HG02973 (cell line): ENCODE measurements around the gene ATXN1.

ENCODE experiments used
- ATAC-seq: cut with Tn5 transposase; IDR thresholded peaks from one replicate; pipeline ENCODE4 v1.9.1; 2021; ENCODE audit warnings: moderate library complexity; ENCODE audit not compliant: unreplicated experiment

The ATXN1 gene

DNA sequence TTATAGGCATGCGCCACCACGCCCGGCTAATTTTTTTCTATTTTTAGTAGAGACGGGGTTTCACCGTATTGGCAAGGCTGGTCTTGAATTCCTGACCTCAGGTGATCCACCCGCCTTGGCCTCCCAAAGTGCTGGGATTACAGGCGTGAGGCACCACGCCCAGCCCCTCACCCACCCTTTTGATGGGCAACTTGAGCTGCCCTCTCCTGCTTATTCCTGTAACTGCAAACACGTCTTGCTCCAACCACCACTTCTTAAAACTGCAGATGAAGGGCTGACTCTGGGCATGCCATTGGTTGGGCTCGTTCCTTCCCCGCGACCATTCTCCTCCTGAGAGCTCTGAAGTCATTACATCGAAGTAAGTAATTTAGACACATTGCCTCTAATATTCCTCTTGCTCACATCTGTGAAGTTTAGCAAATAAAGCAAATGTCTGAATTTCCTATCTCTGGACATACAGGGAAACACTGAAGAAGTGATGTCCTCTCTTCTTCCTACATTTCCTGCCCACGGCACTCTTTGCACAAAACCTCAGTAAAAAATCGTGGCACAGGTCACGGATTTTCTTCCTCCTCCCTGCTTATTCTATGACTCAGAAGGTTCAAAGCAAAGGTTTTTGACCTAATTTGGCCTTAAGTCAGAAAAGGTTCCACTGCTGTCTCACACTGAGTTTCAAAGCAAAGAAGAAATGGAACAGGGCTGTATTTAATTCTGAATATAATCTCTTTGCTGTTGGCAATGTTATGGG lies 405.4 kb downstream of the ATXN1 start:
- ATAC-seq = no peak

DNA sequence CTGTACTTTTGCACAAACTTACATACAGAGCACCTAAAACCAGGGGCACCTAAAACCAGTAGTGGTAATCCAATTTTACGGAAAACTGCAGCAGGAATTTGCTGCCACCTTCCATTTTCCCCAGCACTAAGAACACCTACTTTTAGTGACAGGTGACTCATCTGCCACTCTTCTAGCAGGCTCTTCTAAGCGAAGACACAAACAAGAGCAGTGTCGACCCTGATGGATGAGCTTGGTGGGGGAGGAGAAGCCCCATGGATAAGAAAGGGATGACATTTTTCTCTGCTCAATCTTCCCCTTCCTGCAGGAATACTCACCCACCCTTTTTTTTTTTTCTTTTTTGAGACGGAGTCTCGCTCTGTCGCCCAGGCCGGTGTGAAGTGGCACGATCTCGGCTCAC lies 406.0 kb downstream of the ATXN1 start:
- no peak for ATAC-seq

GRCh38 chr6:16354692-16355091 lies 406.6 kb downstream of the ATXN1 start:
- ATAC-seq = no peak

GRCh38 chr6:16352821-16353438 lies 408.3 kb downstream of the ATXN1 start:
- no peak for ATAC-seq

- ATAC-seq = no peak
These were observed 409.0 kb downstream of the ATXN1 start for GRCh38 chr6:16352258-16352635.

DNA sequence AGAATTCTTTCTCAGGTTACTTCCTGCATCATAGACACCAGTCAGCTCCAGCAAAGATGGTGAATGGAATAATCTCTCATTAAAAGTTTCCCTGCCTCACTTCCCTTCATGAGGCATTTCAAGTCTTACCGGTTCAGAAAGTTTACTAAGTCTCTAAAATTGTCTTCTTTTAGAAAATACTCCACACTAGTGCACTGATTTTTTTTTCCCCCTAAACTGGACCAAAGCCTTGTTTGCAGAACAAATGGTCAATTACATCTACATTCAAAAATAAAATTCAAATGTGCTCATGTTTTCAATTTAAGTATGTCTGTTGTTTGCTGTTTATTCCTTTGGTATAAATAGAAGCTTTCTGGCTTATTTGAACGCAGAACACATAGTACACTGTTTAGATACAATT lies 411.7 kb downstream of the ATXN1 start:
- no peak for ATAC-seq

DNA sequence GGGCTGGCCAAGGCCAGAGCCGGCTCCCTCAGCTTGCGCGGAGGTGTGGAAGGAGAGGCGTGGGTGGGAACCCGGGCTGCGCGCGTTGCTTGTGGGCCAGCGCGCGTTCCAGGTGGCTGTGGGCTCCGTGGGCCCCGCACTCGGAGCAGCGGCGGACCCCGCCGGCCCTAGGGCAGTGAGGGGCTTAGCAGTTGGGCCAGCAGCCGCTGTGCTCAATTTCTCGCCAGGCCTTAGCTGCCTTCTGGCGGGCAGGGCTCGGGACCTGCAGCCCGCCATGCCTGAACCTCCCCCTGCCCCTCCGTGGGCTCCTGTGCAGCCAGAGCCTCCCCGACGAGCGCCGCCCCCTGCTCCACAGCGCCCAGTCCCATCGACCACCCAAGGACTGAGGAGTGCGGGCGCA lies 414.4 kb downstream of the ATXN1 start:
- ATAC-seq = no peak

- ATAC-seq = no peak
These were observed 415.6 kb downstream of the ATXN1 start for GRCh38 chr6:16345449-16346330.

DNA sequence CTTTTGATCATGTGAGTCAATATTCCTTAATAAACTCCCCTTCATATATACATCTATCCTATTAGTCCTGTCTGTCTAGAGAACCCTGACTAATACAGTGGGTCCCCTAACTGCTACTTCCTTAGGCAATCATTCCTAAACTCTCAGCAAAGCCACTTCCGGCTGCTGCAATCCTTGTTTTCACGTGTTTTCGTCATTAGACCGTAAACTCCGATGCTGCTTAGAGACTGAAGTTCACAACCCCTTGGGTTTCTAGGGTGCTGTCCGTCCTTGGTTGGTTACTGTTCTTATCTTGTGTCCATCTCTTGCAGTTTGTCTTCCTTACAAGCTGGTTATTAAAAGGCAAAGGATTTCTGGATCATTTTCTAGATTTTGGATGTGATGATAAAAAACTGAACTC lies 416.5 kb downstream of the ATXN1 start:
- ATAC-seq = no peak

GRCh38 chr6:16343593-16343992 lies 417.7 kb downstream of the ATXN1 start:
- ATAC-seq = no peak

- ATAC-seq = no peak
These were observed 422.0 kb downstream of the ATXN1 start for GRCh38 chr6:16339265-16339587.

GRCh38 chr6:16338577-16339264 lies 422.5 kb downstream of the ATXN1 start:
- no peak for ATAC-seq

- no peak for ATAC-seq
These were observed 423.8 kb downstream of the ATXN1 start for GRCh38 chr6:16337295-16337975.

DNA sequence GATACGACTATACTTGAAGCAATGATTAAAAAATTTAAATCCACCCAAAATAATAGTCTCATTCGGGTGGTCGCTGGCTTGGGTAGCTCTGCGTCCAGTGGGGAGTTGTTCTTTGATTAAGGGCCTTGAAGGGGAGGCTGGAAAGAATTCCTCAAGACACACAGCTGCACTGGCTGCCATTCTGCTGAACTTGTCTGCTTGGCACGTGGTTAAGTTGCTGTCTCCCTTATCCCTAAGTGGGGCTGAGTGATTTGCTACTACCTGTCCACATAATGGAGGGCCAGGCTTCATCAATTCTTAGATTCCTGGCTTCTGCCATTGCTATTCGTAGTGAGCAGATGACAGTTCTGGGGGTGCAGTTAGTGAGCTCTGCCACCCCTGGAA lies 424.4 kb downstream of the ATXN1 start:
- ATAC-seq = no peak

GRCh38 chr6:16336056-16336818 lies 425.0 kb downstream of the ATXN1 start:
- no peak for ATAC-seq

- ATAC-seq = no peak
These were observed 426.1 kb downstream of the ATXN1 start for GRCh38 chr6:16335176-16335575.

GRCh38 chr6:16334671-16335070 lies 426.6 kb downstream of the ATXN1 start:
- no peak for ATAC-seq

DNA sequence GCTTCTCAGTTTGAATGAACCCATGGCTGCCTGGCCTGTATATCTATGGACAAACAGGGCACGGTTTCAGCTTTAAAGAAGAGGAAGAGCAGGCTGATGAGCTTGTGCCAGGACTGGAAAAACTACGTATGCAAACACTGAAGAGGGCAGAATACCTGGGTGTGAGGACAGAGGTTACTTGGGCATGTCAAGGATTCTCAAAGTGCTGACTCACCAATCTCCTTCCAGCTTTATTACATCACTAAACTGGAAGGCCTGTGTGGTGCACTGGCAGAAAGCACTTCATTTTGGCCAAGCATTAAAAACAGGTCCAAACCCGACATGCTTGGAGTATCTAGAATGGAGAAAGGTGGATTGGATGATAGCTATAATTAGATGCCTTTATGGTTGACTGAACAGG lies 427.7 kb downstream of the ATXN1 start:
- no peak for ATAC-seq

- ATAC-seq = peak; percentile 90
These were observed 429.1 kb downstream of the ATXN1 start for GRCh38 chr6:16332175-16332542.
